NCI-H2107 (cell line): ENCODE measurements around the gene ZNF43.
"Not testable (repeated sequence)": the region's sequence is repeated elsewhere in the genome, so short reads cannot be mapped to it uniquely, and the experiment has no call there.

Source experiments
- DNase-seq: peaks from one replicate; lab custom pipeline; 2025; lab: John Stamatoyannopoulos, UW

Gene ZNF43

GRCh38 chr19:21835810-21836444, at the start of gene ZNF43:
TSS of gene ZNF43 (minus strand) at chr19:21836182. CDS start at chr19:21836038, 144 bp downstream.
- DNase-seq, result peak; percentile 88

DNA sequence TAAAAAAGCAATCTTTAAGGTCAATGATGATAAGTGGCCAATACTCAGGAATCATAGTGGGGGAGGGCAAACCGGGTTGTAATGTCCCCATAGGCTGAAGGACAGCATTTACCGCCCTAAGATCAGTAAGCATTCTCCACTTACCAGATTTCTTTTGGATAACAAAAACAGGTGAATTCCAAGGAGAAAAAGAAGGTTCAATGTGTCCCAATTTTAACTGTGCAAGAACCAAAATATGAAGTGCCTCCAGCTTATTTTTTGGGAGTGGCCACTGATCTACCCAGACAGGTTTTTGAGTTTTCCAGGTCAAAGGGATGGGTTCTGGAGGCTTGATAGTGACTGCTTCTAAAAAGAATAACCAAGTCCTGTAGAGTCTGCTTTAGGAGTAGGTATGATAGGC, 49.5 kb upstream of the ZNF43 start:
- DNase-seq, result not testable (repeated sequence)

- not testable (repeated sequence) for DNase-seq
These were observed 48.8 kb upstream of the ZNF43 start for GRCh38 chr19:21884786-21885185.

- DNase-seq, result no peak
These were observed 47.5 kb upstream of the ZNF43 start for GRCh38 chr19:21883516-21883915.

- not testable (repeated sequence) for DNase-seq
These were observed 44.8 kb upstream of the ZNF43 start for GRCh38 chr19:21880761-21881160.

GRCh38 chr19:21878646-21879045, 42.7 kb upstream of the ZNF43 start:
- no peak for DNase-seq

DNA sequence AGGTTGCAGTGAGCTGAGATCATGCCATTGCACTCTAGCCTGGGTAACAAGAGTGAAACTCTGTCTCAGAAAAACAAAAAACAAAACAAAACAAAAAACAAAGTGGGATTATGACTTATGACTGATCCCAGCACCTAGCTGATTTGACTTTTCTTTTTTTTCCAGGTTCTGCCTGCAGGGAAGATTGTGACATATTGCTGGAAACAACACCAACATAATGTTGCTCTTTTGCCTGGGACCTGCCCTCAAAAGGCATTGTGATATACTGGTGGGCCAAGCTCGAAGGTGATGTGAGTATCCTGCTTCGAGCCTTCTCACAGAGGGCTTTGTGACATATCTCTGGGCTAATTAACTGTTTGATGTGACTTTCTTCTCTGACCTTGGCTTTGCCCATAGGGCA, 42.0 kb upstream of the ZNF43 start:
- no peak for DNase-seq

GRCh38 chr19:21876608-21877007, 40.6 kb upstream of the ZNF43 start:
- DNase-seq, result not testable (repeated sequence)

- no peak for DNase-seq
These were observed 21.0 kb upstream of the ZNF43 start for GRCh38 chr19:21856773-21857514.

DNA sequence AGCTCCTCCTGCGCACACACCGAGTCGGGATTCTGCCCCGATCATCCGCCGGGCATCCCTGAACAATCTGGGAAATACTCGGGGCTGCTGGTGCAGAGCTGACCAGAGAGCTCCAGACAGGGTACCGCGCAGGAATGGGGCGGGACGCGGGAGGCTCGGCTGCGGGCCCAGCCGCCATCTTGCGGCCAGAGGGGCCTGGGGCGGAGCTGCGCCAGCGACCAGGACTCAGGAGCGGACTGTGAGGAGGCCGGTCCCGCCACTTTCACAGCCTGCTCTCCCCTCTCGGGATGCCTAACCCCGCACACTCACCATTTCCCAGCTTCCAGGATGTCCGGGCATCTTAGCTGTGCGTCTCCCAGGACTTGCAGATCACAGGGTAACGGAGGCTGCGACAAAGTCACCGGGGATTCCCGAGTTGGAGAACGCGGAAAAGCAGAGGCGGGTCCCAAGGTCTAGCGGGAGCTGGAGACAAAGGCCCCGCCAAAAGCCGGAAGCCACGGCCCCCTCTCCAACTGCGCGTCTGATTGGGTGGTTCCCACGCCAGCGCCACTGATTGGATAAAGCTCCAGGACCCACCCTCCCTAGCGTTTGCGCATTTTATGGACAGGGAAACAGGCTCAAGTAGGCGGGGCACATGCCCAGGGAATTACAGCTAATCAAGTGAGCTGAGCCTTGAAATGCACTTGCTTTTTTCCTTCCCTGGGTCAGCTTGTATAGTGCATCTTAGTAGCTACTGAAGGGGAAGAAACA, 15.8 kb upstream of the ZNF43 start:
- peak; percentile 92 for DNase-seq

GRCh38 chr19:21850656-21851255, 14.8 kb upstream of the ZNF43 start:
- DNase-seq, result no peak

DNA sequence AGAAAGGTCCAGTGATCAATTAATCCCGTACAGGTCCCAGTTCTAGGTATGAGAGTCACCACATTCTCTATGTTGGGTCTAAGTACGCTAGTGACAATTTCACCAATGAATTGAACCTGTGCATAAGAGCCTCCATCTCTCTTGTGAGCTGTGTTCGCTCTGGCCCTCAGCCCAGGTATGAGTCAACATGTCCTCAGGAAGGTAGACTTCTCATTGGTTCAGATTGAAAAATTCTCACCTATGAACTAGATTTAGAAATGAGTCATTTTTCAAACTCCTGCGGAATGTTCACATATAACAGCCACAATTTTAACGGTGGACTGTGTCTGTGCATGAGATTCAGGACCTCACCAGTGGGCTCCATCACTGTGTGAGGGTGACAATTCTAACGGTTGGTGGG, 12.7 kb upstream of the ZNF43 start:
- DNase-seq, result no peak

GRCh38 chr19:21843081-21843480, 7.1 kb upstream of the ZNF43 start:
- DNase-seq, result no peak

DNA sequence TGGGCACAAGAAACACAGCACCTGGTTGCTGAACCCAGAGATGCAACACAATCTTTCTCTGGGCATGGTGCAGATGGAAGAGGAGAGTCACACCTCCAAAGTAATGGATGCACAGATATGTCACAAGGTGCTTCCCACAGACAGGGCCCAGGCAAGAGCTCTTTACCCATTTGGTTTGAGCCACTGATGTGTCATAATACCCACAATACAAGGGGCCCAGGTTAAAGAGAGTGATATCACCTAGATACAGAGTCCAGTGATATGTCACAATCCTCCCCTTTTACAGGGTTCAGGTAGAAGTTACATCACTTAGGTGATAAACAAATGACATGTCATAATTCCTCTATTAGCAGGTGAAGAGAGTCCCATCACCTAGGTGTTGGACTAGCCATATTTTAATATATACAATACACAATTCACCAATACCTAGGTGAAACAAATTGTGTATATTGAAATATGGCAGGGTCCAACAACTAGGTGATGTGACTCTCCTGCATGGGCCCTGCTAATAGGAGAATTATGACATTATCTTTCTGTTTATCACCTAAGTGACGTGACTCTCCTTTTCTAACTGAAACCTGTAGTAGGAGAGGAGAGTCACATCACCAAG, 5.6 kb upstream of the ZNF43 start:
- no peak for DNase-seq

DNA sequence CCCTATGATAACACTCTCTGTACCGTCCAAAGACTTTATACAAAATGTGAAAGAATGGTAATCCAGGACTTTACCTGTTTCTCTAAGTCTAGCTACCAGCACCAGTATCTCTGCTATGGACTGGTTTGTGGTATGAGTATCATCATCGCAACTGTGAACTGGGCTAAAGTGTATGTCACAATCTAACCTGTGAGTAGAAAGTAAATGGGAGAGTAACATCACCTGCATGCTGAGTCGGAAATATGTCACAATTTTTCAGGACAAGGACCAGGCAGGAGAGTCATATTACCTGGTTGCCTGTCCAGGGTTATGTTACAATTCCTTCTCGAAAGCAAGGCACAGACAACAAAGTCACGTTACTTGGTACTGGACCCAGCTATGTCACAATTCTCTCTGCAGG, 5.1 kb upstream of the ZNF43 start:
- no peak for DNase-seq

- DNase-seq, result no peak
These were observed 4.0 kb upstream of the ZNF43 start for GRCh38 chr19:21839976-21840375.

DNA sequence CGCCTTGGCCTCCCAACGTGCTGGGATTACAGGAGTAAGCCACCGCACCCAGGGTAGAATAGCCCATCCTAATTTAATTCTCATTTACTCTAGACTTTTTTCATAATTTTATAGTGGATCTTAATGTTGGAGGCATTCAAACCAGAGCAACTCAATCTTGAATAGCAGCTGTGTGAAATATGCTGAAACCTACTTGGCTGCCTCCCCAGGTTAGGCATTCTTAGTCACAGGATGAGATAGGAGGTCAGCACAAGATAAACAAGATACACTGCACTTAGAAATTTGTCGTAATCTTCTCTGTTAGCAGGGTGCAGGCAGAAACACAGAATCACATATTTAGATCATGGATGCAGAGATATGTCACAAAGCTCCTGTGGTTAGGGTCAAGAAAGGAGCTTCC, 2.7 kb upstream of the ZNF43 start:
- DNase-seq, result no peak

- no peak for DNase-seq
These were observed 563 bp downstream of the ZNF43 start for GRCh38 chr19:21835429-21835809.

GRCh38 chr19:21833733-21834132, 2.2 kb downstream of the ZNF43 start:
- DNase-seq, result no peak

DNA sequence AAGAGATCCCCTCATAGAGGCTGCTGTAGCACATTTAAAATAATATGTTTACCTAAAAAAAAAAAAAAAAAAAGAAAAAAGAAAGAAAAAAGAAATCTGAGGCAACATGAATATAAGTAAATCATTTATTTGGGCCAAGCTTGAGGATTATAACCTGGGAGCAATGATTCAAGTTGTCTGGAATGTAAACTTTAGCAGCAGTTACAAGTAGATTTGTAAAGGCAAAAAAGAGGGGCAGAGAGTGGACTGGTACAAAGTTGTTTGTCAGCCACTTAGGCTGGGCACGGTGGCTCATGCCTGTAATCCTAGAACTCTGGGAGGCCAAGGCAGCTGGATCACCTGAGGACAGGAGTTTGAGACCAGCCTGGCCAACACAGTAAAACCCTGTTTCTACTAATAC, 11.3 kb downstream of the ZNF43 start:
- DNase-seq, result no peak

GRCh38 chr19:21823224-21823623, 12.8 kb downstream of the ZNF43 start:
- DNase-seq, result no peak

GRCh38 chr19:21812448-21812847, 23.5 kb downstream of the ZNF43 start:
- DNase-seq, result no peak
